HTR-8/SVneo (cell line): ENCODE data around the gene POFUT2.
"Not testable (repeated sequence)": the region's sequence is repeated elsewhere in the genome, so short reads cannot be mapped to it uniquely, and the experiment has no call there.

Source experiments
- DNase-seq: peaks from one replicate; pipeline ENCODE4 v3.0.0; 2011; ENCODE audit warnings: low spot score, mixed read lengths; ENCODE audit not compliant: insufficient read length
- FAIRE-seq: peaks from 2 replicates; lab custom pipeline; 2011; peaks lifted over from hg19 to GRCh38; lab: Jason Lieb, UNC

Gene POFUT2

DNA sequence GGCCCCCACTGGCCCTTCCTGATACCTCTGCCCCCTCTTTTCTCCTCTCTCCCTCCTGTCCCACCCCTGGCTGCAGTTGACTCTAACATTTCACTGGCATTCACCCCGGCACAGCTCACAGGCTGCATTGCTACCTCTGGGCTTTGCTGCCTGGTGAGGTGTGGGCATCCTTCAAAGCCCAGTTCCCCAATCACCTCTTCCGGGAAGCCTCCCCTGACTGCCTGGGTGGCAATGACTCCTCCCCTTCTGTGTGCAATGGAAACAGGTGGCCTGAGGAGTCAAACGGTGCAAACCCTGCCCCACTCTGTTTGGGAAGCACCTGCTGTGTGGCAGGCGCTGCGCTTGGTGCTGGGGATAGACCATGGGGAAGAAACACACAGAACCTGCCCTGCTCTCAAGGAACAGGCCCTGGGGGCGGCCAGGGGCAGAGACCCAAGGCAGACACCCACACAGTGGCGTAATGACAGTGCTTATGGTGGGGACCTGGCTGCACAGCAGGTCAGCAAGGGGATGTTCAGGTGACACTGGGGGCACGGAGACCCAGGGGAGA, 39.3 kb upstream of the POFUT2 start:
- DNase-seq (no peak), FAIRE-seq (no peak)

DNA sequence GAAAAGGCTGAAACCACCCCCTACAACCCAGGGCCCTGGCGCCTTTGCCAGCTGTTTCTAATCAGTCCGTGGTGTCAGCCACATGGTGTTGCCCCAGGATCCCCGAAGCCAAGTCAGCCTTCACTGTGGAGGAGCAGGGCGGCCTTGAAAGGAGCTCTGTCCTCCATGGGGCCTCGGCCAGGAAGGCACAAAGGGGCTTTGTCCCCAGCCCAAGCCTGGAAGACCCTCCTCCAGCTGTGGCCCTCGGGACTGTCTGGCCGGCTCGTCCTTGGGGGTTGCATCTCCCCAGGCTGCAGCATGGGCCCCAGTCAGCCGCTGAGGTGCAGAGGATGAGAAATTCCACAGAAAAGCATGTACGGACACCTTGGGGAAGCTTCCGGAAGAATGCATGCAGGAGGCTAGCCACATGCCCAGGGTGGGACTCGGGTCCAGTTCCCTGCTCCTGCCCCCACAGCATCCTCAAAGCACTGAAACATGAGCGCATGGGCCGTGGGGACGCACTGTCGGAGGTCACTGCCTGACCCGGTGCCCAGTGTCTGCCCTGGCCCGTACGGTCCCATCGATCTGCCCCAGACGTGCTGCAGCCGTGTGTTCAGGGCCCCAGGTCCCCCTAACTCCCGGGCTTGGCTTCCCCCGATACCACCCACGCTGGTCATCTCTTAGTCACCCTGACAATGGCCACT, 38.6 kb upstream of the POFUT2 start:
- DNase-seq = no peak
- no peak for FAIRE-seq

DNA sequence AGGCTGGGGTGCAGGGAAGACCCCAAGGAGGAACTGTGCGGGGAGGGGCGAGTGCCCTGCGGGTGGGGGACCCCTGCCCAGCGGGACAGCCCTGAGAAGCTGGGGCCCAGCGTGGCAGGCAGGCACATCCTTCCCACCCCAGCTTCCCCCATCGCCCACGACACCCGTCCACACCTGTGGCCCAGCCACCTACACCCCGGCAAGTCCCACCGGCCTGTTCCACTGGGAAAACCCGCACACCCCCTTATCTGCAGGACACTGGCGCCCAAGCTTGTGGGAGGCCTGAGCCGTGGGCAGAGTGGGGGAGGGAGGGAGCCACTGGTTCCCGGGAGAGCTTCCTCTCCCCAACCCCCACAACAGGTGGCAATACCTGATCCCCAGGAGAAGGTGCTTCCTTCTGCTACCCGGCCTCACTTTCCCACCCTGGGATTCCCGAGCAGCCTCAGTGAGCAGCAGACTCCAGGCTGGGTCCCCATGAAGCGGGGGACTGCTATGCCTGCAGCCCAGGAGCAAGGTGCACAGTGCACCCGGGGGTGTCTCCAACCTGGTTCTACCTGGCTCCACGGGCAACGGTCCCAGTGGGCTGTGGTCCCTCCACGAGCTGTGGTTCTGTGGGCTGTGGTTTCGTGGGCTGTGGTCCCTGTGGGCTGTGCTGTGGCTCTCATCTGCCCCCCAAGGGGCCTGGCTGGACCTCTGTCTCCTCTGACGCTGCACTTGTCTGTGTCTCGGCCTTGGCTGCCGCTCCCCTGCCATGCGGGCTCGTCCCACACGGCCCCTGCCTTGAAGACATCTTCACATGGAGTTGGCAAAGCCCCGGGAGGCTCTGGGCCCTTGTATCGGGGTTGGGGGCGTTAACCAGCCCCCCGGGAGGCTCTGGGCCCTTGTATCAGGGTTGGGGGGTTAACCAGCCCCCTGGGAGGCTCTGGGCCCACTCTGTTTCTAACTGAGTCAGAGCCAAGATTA, 37.8 kb upstream of the POFUT2 start:
- FAIRE-seq (no peak), DNase-seq (no peak)

DNA sequence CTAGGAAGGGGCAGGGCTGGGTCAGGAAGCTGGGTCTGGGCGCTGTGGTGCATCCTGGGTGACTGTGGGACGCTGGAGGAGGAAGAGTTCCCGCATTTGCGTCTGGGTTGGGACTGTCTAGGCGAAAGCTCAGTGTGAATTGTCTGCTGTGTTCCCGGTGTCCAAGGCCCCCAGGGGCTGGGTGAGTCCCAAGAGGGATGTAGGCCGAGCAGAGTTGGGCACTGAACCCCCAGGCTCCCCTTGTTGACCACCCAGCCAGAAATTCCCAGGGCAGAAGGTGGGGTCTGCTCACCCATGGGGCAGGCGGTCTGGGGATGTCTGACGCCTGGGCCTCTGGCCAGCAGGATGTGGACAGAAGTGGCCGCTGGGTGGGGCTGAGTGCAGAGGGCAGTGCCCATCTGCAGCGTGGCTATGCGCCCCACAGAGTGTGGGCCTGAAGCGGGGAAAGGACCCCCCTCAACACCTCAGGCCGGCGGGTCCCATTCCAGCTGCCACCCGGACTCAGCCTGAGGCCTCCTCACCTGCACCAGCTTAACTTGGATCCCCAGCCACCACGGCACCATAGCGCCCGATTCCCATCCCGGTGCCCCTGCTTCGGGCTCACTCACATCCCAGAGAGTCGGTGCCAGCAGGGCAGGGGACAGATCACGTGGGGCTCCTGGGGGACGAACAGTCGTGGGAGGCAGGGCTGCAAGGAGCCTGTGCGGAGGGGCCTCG, 37.0 kb upstream of the POFUT2 start:
- FAIRE-seq (no peak), DNase-seq (no peak)

DNA sequence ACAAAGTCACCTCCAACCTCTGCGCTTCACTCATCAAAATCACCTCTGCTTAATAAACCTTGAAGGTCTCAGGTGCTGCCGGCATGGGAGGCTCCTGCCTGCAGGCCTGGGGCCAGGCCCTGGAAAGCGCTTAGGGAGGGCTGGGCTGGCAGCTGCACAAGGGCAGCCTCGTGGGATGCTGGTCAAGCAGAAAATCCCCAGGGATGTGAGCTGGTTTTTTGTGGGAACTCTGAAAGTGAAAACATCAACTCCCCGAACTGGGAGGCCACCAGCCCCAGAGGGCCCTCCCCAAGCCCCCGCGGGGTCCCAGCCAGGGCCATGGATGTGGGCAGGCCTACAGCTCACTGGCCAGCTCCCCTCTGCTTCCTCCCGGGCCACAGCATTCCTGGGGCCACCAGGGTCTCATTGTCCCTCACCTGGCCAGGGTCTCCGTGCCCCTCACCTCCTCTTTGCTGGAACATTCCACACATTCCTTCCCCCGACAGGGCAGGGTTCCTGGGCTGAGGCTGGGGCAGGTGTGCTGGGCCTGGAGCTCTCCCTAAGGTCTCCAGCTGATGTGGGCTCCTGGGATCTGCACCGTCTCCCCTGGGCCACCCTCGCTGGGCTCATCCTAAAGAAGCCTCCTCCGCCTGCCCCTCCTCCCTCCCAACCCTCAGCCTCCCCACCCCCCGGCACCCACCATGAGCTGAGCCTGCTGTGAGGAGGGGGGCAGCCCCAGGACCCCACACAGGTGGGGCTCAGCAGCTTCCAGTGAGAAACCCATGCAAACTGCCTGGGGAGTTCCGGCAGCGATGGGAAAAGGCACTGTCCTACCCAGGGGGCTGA, 36.0 kb upstream of the POFUT2 start:
- DNase-seq = no peak
- no peak for FAIRE-seq

DNA sequence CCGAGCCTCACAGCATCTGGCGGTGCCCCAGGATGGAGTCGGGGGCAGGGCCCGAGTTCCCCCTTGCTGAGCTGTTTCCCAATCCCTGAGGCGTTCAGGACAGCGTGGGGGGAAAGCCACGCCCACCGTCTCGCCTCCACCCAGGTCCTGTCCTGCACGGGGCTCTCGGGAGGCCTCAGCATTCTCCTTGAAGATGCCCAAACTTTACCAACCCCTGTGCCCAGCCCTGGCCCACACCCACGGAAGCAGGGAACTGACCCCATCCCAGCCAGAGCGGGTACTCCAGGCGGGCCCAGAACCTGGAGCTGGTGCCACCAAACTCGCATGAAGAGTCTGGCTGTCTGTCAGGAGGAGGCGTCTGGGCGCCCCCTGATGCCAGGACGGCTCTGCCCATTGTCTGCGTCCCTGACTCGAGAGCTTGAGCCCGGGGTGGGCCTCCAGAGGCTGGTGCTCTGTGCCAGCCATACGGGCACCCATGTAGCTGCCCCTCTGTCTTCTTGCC, 35.3 kb upstream of the POFUT2 start:
- no peak for FAIRE-seq
- DNase-seq = no peak

DNA sequence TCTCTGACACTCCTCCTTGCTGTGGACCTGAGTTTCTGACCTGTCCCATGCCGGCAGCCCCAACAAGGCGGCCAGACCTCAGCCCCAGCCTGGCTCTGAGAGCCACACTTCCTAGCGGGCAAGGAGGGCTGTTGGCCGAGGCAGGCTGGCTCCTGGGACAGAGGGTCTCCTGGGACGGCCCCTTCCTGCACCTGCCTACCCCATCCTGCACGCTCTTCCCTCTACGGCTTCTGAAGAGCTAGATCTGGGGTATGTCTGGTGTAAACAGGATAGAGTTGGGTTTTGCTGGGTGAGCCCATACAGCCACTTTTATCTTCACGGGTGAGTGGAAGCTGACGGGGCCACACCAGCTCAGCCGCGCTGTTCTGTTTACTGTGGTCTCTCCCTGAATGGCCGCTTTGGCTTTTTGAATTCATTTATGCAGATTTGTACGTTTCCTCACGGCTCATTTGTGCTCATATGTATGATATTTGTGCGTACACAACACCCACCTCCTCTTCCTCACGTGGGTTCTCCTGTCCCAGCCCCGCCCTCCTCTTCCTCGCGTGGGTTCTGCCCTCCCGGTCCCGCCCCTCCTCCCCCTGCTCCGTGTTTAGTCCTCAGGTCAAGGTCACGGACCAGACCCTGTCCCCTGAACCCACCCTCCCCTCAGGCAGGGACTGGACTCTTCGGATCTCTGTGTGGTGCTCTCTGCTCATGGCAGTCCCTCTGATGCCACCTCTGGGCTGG, 34.7 kb upstream of the POFUT2 start:
- no peak for FAIRE-seq
- no peak for DNase-seq

DNA sequence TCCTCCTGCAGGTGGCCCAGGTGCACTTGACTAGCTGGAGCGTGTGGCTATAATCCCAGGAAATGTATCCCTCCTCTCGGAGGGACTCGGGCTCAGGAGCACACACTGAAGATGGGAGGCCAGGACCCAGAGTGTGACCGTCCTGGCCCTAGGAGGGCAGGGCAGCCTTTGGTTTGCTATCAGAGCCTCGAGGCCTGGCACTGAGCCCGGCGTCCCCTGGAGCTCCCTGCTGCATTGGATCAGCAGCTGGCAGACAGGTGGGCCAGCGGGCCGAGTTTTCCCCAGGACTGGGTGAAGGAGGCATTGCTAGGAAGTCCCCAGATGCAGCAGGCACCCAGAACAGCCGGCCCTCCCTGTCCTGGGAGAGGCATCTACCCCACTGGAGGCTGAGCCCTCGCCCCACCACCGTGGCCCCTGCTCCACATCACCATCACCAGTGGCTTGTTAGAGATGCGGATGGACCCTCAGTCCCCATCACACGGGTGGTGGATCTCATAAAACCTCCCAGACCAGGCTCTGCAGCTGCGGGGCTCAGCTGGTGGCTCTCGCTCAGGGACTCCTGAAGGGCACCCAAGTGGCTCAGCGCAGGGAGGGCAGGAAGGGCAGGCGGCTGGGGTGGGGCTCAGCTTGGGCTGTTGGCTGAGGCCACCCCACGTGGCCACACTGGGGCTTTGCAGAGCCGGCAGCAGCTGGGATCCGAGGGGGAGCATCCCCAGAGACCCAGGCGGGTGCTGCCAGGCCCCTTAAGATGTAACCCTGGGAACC, 32.7 kb upstream of the POFUT2 start:
- FAIRE-seq (peak; percentile 26), DNase-seq (no peak)

DNA sequence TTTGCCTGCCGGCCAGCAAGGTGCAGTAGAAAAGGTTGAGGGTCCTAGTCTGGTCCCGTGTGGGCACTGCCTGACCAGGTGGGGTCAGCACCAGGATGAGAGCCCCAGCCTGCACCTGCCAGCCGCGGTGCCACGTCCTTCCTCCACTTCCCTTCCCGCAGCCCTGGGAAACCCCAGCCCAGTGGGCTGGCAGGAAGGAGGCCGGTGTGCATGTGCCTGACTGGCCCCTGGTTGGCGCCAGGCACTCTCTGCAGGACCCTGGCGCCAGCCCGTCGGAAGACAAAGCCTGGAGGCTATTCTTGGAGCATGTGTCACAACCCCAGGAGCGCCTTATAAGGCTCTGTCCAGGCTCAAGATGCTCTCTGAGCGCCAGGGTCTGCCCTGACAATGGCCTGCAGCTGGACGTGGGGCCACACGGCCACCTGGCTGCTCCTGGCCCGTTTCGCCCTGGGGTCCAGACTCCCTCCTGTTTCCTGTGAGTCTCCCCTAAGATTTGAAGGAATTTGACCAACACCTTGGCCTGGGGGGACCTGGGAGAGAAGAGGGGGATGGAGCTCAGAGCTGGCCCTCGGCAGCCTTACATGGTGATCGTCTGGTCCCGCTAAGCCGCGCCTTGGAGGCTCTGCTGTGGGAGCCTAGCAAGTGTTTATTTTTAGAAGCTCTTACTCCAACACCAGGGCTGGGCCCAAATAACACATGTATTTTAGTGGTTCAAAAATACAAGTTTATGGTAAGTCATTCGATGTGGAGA, 31.9 kb upstream of the POFUT2 start:
- DNase-seq = peak; percentile 69
- FAIRE-seq = peak; percentile 70

DNA sequence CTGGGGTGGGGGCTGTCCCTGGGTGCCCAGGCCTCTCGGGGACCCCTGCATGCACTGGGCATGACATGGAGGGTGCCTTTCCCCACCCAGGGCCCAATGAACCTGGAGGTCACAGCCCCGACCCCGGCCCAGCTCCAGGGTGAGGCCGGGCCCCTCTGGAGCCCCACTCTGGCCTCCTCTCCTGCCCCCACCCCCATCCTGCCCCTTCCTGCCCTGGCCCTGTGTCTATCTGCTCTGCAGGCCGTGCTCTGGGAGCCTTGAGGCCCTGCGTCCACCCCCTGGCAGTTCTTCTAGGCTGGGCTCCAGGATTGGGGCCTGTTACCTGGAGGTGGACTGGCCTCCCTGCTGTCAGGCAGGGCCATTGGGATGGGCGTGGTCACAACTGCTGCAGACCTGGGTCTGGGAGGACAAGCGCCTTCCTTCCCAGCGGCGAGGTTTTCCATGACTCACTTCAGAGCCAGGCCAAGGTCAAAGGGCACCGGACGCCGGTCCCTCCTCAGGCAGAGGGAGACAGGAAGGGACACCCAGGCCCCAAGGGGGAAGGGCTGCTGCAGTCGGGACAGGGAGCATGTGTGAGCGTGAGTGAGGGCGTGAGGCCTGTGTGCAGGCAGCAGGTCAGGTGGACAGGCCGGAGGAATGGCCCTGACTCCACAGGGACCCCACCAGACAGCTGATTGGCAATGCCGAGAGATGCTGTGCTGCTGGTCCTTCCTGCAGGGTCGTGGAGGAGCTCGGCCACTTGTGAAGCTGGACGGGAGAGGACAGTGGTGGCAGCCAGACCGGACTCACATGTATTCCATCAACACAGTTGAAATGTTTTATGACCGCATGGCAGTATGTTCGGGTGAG, 31.1 kb upstream of the POFUT2 start:
- FAIRE-seq (peak; percentile 87), DNase-seq (peak; percentile 82)

DNA sequence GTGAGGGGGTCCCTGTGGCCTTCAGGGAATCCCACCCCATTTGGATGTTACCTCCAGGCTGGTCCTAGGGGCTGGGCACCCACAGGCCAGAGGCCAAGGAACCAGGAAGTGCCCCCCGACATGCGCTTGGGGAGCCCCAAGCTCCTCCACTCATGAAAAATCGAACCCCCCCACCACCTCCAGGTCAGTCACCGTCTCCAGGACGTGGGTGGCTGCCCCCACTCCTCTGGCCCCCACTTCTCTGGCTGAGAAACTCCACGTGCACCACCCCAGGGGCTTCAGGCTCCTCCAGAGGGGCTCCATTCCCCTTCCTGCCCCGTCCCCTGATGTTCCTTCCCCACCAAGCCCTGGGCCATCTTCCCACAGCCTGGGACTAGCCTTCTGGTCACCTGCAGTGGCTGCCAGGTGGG, 30.5 kb upstream of the POFUT2 start:
- DNase-seq (no peak), FAIRE-seq (no peak)

DNA sequence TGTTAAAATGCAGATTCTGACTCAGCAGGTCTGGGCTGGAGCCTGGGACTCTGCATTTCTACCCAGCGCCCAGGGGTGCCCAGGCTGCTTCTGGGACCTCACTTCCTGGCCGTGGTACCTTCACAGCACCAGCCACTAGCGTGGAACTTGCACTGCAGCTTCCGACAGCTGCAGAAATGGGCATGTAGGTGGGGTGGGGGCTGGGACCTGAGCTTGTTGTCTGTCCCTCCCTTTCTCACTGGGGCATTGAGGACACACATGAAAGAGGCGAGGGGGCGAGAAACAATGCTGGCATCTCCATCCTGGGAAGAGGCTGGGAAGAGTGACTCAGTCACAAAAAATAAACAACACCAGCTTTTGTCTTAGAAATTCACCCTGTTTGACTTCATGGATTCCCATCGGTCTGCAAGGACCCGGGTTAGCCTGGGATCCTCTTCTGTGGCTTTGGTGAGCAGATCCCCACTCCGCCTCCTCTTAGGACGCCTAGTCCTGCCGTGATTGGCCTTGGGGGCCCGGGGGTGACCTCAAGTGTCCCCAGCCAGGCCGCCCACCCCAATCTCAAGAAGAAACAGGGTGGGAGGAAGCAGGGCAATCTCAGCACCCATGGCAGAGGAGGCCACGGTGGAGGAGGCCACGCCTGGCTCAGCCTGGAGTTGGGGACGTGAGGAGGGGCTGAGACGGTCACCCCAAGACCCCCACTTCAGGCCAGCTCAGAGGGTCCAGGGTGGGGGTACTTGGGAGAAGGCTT, 29.9 kb upstream of the POFUT2 start:
- DNase-seq (peak; percentile 48), FAIRE-seq (no peak)

DNA sequence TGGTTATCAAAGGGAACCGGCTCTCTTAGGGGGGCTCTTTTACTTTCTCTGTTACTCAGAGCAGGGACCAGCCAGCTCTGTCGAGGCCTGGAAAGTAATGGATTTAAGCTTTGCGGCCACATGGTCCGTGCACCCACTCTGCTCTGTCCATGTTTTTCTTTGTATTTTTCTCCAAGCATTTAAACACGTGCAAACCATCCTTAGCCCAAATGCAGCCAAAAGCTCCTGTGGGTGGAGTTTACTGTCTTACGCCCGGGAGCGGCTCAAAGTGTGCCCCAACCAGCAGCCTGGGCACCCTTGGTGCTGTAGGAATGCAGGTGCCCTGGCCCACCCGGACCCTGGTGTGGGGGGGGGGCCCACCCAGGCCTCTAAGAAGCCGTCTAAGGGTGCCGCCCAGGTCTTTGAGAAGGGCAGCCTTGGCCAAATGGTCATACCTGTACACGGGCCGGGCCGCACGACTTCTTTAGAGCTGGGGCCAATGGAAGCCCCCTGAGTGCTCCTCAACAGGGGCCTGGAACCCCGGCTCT, 29.2 kb upstream of the POFUT2 start:
- no peak for DNase-seq
- no peak for FAIRE-seq

DNA sequence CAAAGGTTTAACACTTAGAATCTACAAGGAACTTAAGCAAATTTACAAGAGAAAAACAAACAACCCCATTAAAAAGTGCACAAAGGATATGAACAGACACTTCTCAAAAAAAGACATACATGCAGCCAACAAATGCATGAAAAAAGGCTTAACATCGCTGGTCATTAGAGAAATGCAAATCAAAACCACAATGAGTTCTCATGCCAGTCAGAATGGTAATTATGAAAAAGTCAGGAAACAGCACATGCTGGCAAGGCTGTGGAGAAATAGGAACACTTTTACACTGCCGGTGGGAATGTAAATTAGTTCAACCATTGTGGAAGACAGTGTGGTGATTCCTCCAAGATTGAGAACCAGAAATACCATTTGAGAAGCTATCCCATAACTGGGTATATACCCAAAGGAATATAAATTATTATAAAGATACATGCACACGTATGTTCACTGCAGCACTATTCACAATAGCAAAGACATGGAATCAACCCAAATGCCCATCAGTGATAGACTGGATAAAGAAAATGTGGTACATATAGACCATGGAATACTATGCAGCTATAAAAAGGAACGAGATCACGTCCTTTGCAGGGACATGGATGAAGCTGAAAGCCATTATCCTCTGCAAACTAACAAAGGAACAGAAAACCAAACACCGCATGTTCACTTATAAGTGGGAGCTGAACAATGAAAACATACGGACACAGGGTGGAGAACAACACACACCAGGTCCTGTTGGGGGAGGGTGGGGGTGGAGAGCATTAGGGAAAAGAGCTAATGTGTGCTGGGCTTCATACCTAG, 28.2 kb upstream of the POFUT2 start:
- not testable (repeated sequence) for DNase-seq, FAIRE-seq

DNA sequence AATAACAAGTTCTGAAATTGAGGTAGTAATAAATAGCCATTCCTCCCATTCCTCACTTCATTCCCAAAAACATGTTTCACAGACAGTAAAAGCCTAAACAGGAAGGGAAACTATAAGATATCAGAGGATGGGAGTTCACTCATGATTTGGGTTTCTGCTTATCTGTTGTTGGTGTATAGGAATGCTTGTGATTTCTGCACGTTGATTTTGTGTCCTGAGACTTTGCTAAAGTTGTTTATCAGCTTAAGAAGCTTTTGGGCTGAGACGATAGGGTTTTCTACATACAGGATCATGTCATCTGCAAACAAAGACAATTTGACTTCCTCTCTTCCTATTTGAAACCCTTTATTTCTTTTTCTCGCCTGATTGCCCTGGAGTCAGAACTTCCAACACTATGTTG, 26.0 kb upstream of the POFUT2 start:
- DNase-seq (no peak), FAIRE-seq (no peak)
